CD14-positive monocyte (primary cell): ENCODE data around the gene MED27. TPM values are rescaled to one million over a fixed set of nuclear protein-coding genes. Genes with fewer than 3 reads are reported as not detected.
A peak's percentile ranks its signal among the peaks of the same experiment; 100 is the strongest.

ENCODE experiments used
- DNase-seq, 3 donors: peaks; one replicate each; pipeline ENCODE4 v3.0.0-alpha.2; 2011 to 2022
- H2AFZ ChIP-seq: 2 replicates; pipeline ENCODE4 v1.6.0; 2012; ENCODE audit warnings: mild to moderate bottlenecking, low read depth, low read length, inconsistent platforms; ENCODE audit not compliant: insufficient read depth, poor library complexity, severe bottlenecking
- H3K27ac ChIP-seq, 2 donors: 1 replicate in 1 of 2; 2 replicates in 1 of 2; pipeline ENCODE4 v1.5.1; 2012 to 2013; ENCODE audit warnings: low read length in 2 of 2, control low read depth in 1 of 2, inconsistent platforms in 1 of 2, low read depth in 1 of 2, mild to moderate bottlenecking in 1 of 2
- H3K27me3 ChIP-seq, 2 donors: one replicate each; pipeline versions ENCODE4 v1.6.0 to v1.6.1; 2011 to 2013; ENCODE audit warnings: low read length in 2 of 2; ENCODE audit not compliant: control insufficient read depth in 2 of 2, insufficient read depth in 2 of 2
- H3K36me3 ChIP-seq, 2 donors: replicated peaks in 1 of 2; 1 replicate in 1 of 2; 2 replicates in 1 of 2; pipeline versions ENCODE4 v1.5.1 to v1.6.1; 2012 to 2013; ENCODE audit warnings: low read length in 2 of 2, control low read depth in 1 of 2, inconsistent platforms in 1 of 2, mild to moderate bottlenecking in 1 of 2; ENCODE audit not compliant: insufficient read depth in 2 of 2, control insufficient read depth in 1 of 2
- H3K4me1 ChIP-seq, 2 donors: 1 replicate in 1 of 2; 2 replicates in 1 of 2; pipeline versions ENCODE4 v1.5.1 to v1.6.1; 2012 to 2013; ENCODE audit warnings: low read length in 2 of 2, control low read depth in 1 of 2, inconsistent platforms in 1 of 2, mild to moderate bottlenecking in 1 of 2, moderate library complexity in 1 of 2; ENCODE audit not compliant: insufficient read depth in 2 of 2, control insufficient read depth in 1 of 2
- H3K4me2 ChIP-seq: replicated peaks from 2 replicates; pipeline ENCODE3; 2012; ENCODE audit warnings: low read length, moderate library complexity, mild to moderate bottlenecking; ENCODE audit not compliant: poor library complexity, severe bottlenecking; ENCODE audit errors: extremely low read depth
- H3K4me3 ChIP-seq, 3 experiments: fragments of 200-600 bp in 1 of 3; sonication (generic) in 1 of 3; replicated peaks in 1 of 3; 1 replicate in 2 of 3; 2 replicates in 1 of 3; pipeline ENCODE4 v1.5.1; 2011 to 2013; ENCODE audit warnings: low read length in 3 of 3, mild to moderate bottlenecking in 3 of 3, control low read depth in 2 of 3, low read depth in 2 of 3, inconsistent platforms in 1 of 3, moderate library complexity in 1 of 3
- H3K79me2 ChIP-seq: 2 replicates; pipeline ENCODE4 v1.6.0; 2012; ENCODE audit warnings: mild to moderate bottlenecking, control low read depth, inconsistent platforms, low read length, moderate library complexity; ENCODE audit not compliant: insufficient read depth
- H3K9ac ChIP-seq: 2 replicates; pipeline ENCODE4 v1.6.0; 2017; ENCODE audit warnings: low read length, mild to moderate bottlenecking; ENCODE audit not compliant: insufficient read depth, poor library complexity, severe bottlenecking
- H3K9me3 ChIP-seq, 2 donors: replicated peaks in 1 of 2; 1 replicate in 1 of 2; 2 replicates in 1 of 2; pipeline versions ENCODE4 v1.5.1 to v1.6.1; 2012 to 2013; ENCODE audit warnings: low read length in 2 of 2, control low read depth in 1 of 2; ENCODE audit not compliant: control insufficient read depth in 1 of 2, insufficient read depth in 1 of 2
- H4K20me1 ChIP-seq: 2 replicates; pipeline ENCODE4 v1.6.0; 2012; ENCODE audit warnings: mild to moderate bottlenecking, low read length, control low read depth, moderate library complexity; ENCODE audit not compliant: insufficient read depth
- H3K27ac Mint-ChIP-seq, 7 donors: one replicate each; pipeline ENCODE4 v1.8.0; 2020; ENCODE audit warnings: mild to moderate bottlenecking in 7 of 7, mixed read lengths in 7 of 7, moderate library complexity in 6 of 7, inconsistent platforms in 2 of 7
- H3K27me3 Mint-ChIP-seq, 3 donors: one replicate each; pipeline ENCODE4 v1.8.0; 2021 to 2022; ENCODE audit warnings: low read depth in 3 of 3, mild to moderate bottlenecking in 3 of 3, mixed read lengths in 3 of 3, moderate library complexity in 3 of 3, inconsistent platforms in 1 of 3
- H3K36me3 Mint-ChIP-seq, 2 donors: one replicate each; pipeline ENCODE4 v1.8.0; 2020; ENCODE audit warnings: mixed read lengths in 2 of 2, inconsistent platforms in 1 of 2, mild to moderate bottlenecking in 1 of 2
- H3K4me1 Mint-ChIP-seq: one replicate; pipeline ENCODE4 v1.8.0; 2020; ENCODE audit warnings: mild to moderate bottlenecking, mixed read lengths
- H3K4me3 Mint-ChIP-seq, 2 donors: one replicate each; pipeline ENCODE4 v1.8.0; 2020; ENCODE audit warnings: mild to moderate bottlenecking in 2 of 2, mixed read lengths in 2 of 2, moderate library complexity in 1 of 2
- H3K9me3 Mint-ChIP-seq, 7 donors: one replicate each; pipeline ENCODE4 v1.8.0; 2020 to 2022; ENCODE audit warnings: mixed read lengths in 7 of 7, mild to moderate bottlenecking in 6 of 7, moderate library complexity in 6 of 7, inconsistent platforms in 2 of 7
- CTCF ChIP-seq: fragments of 200-600 bp; IDR thresholded peaks from one replicate; pipeline ENCODE4 v1.8.0; 2022; ENCODE audit warnings: antibody characterized with exemption, mild to moderate bottlenecking
- WGBS: methylation state at CpG from one replicate; pipeline ENCODE4 v1.1.5; 2013; ENCODE audit warnings: missing lambda C conversion rate; ENCODE audit not compliant: insufficient coverage; 5-methylcytosine and 5-hydroxymethylcytosine counted together
- intact Hi-C, 2 donors: fragments of 100-400 bp; cut with micrococcal nuclease; formaldehyde crosslinking; loops; one replicate each; pipeline versions ENCODE4 v1.15.0 to v1.15.1; 2023
- polyA plus RNA-seq, 3 donors: library from polyadenylated mRNA; depleted of rRNA in 1 of 3; unstranded in 2 of 3; stranded (reverse) in 1 of 3; fragments of 300-500 nt in 2 of 3; fragments of >200 nt in 1 of 3; fragmentation: Illumina TruSeq in 2 of 3; gene quantifications; 1 replicate in 2 of 3; 2 replicates in 1 of 3; pipeline ENCODE4 v1.2.3, GENCODE V29; 2012 to 2021

The MED27 gene
- polyA plus RNA-seq, 3 donors = 14.0 to 26.9 (median 25.8) TPM

- H3K36me3 ChIP-seq = peaks cover 0 to 5% of the 10 kb centered on the region in 2 donors
- DNase-seq = no peak
- 76% methylated on average over 13 of the region's 17 CpGs for WGBS
Measured at GRCh38 chr9:131875828-131876485, 203.7 kb downstream of the MED27 start.

More at GRCh38 chr9:131875828-131876485, 203.7 kb downstream of the MED27 start:
- Histone ChIP-seq H3K4me1 (peaks cover 0 to under 1% of the 10 kb centered on the region in 2 donors), H3K27me3 (no peaks in the 10 kb centered on the region), H3K79me2 (no peaks in the 10 kb centered on the region), H3K4me3 (no peak overlapping the region), H3K9ac (no peak overlapping the region), H4K20me1 (no peaks in the 10 kb centered on the region), H3K4me2 (no peak overlapping the region), H2AFZ (no peak overlapping the region), H3K27ac (no peak overlapping the region), H3K9me3 (no peaks in the 10 kb centered on the region)
- TF ChIP-seq CTCF = no peak
- H3K27ac Mint-ChIP-seq = peak overlapping the region in 1 of 7 donors; percentile 26
- peaks cover 0 to 15% of the 10 kb centered on the region in 2 donors for H3K36me3 Mint-ChIP-seq
- peaks cover 0 to 2% (median 0%) of the 10 kb centered on the region in 7 donors for H3K9me3 Mint-ChIP-seq
- H3K27me3 Mint-ChIP-seq = peaks cover 0 to 2% (median 0%) of the 10 kb centered on the region in 3 donors
- H3K4me3 Mint-ChIP-seq = no peak overlapping the region
- H3K4me1 Mint-ChIP-seq = peaks cover 3% of the 10 kb centered on the region
- intact Hi-C loops = no loop called here
